ENCODE results near the gene KRT5.

Gene KRT5

DNA sequence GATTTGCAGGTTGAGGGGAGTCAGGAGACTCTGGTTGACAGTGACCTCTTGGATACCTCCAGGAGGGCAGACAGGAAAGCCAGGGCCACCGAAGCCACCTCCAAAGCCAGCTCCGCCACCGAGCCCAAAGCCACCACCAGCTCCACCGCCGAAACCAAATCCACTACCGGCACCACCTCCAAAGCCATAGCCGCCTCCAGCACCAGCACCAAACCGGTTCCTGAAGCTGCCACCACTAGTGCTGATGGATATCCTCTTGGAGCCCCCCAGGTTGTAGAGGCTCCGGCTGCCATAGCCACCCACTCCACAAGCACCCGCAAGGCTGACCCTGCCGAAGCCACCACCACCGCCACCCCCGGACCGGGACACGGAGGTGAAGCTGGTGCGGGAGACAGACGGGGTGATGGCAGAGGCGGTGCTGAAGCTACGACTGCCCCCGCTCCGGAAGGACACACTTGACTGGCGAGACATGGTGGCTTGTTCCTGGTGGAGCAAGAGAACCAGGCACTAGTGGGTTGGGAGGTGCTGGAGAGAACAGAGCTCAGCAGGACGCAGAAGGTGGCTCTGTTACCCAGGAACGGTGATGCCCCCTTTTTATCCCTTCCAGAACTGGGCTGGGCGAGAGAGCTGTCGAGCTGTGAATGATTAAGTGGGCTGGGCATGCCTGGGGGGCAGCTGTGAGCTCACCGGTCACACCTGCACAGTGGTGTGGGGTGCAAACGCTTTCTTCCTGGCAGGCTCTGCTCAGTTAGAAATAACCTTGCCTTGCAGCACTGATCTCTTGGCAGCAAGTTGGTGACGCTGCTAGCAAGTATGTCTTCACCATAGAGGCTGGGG, at the start of gene KRT5:
KRT5 (minus strand) TSS at position 569 of the 837 bp plus-strand sequence; CDS start at position 471, 98 bp downstream.
- no peak for DNase-seq

- DNase-seq = no peak
Measured at GRCh38 chr12:52568111-52568510, 47.9 kb upstream of the KRT5 start.

DNA sequence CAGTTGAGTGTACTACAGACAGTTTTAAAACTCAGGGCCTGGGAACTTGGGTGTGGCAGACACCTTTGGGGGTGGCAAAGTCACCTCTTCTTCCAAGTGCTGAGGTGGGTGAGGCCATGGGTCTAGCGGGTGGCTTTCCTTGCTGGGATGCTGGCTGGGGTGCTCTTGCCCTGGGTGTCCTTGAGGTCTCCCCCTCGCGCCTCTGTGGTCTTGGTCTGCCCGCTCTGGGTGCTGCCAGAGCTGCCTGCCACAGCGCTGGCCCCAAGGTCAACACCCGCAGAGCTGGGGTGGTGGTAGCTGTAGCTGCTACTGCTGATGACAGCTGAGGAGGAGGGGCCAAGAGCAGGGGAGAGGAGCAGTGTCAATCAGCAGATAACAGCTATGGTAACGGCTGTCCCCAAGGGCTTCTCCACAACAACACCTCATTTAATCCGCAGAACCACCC, 46.7 kb upstream of the KRT5 start:
- peak; percentile 28 to 78 for DNase-seq

- DNase-seq = no peak
Measured at GRCh38 chr12:52564582-52564981, 44.4 kb upstream of the KRT5 start.

DNA sequence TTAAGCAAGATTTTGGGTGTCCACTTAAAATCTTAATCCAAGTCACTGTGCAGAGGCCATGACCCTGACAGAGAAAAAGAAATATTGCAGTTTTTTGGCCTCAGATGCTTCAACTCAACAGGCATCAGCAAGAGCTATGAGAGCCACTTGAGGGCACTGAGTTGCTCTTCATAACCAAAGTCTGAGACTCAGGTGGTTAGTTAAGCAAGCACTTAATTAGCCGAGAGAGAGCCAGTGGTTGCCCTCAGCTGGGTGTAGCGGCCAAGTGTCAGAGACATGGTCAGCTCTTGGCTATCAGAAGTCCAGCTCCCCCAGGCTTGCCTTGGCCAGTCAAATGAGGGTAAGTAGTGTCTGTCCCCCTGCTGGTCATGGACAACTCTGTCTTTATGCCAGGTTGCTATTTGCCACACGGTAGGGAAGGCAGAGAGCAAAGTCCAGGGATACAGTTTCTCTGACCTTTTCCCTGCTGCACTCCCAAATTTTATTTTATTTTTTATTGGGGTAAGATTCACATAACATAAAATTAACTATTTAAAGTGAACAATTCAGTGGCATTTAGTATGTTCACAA, 41.8 kb upstream of the KRT5 start:
- DNase-seq = no peak

- no peak for DNase-seq
Measured at GRCh38 chr12:52559979-52560378, 39.8 kb upstream of the KRT5 start.

- DNase-seq = no peak
Measured at GRCh38 chr12:52558781-52559445, 38.7 kb upstream of the KRT5 start.

GRCh38 chr12:52557476-52557875, 37.3 kb upstream of the KRT5 start:
- DNase-seq = no peak

DNA sequence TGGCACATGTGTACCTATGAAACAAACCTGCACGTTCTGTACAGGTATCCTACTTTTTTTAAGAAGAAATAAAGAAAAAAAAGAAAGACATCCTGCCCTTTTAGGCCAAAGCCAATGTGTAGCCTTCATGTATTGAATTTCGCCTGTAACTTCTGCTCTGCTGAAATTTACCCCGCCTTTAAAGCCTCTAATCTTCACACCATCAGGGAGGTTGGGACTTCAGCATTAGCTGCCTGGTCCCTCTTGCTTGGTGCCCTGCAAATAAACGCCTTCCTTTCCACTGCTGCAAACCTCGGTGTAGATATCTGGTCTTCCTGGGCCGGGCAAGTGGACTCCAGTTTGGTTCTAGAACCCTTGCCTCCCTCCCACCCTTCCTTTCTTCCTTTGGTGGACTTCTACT, 35.4 kb upstream of the KRT5 start:
- no peak for DNase-seq

GRCh38 chr12:52552681-52553195, 32.5 kb upstream of the KRT5 start, which contains the start of gene KRT71:
TSS of gene KRT71 (minus strand) at chr12:52553145. CDS start at chr12:52553077, 68 bp downstream.
- DNase-seq = no peak

GRCh38 chr12:52552055-52552454, 31.9 kb upstream of the KRT5 start:
- no peak for DNase-seq

- DNase-seq = no peak
Measured at GRCh38 chr12:52551216-52551865, 31.1 kb upstream of the KRT5 start.

DNA sequence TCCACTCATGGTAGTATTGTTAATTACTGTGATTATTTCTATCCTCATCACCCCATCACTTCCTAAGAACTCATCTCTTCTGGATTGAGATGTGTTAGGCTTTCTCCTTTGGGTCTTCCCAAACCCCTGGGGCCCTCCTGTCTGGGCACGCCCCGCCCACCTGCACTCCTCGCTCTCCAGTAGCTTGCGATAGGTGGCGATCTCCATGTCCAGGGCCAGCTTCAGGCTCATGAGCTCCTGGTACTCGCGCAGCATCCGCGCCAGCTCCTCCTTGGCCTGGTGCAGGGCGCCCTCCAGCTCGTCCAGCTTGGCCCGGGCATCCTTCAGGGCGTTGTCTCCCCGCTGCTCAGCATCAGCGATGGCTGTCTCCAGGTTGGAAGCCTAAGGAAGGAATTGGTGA, 25.9 kb upstream of the KRT5 start:
- no peak for DNase-seq

GRCh38 chr12:52543985-52544883, 24.0 kb upstream of the KRT5 start:
- no peak for DNase-seq

DNA sequence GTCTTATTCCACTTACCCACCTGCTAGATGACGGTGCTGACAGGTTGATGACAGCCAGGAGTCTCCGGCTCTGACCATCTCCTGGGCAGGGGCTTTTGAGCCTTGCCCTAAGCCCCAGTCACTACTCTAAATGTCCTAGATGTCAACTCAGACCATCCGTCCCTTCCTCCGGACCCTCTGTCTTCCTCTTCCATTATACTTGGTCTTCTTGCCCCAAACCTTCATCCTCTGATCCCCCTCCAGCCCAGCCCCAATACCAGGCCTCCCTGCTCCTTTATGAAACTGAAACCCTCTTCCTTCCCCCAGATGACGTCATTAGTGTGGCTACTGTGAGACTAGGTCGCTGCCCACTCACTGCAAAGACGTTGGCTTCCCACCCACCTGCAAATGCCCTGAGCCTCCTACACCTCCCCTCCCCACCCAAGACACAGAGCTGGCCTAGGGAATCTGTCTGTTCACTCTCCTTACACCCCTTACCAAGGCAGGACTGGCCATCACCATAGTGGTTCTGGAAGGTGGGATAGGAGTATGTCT, 22.7 kb upstream of the KRT5 start:
- no peak for DNase-seq

GRCh38 chr12:52542157-52542556, 22.0 kb upstream of the KRT5 start:
- DNase-seq = no peak

DNA sequence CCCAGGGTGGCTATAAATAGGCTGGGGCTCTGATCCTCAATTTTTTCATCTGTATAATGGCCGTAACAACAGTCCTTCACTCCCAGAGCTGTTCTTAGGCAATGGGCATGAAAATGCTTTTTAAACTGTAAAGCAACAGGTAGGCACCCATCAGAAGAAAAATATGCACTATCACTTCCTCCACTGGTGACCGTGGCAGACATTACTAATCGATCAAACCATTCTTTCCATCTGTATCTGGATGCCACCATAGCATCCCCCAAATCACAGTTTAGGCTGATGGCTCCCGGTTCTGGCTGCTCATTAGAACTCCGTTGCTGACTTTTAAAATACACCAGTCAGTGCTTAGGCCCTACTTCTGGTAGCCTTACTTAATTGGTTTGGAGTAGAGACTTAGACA, 21.5 kb upstream of the KRT5 start:
- no peak for DNase-seq

- no peak for DNase-seq
Measured at GRCh38 chr12:52540531-52540930, 20.3 kb upstream of the KRT5 start.

- DNase-seq = no peak
Measured at GRCh38 chr12:52539821-52540173, 19.6 kb upstream of the KRT5 start.

GRCh38 chr12:52539083-52539820, 19.1 kb upstream of the KRT5 start:
- peak in 1 of 2 experiments; percentile 12 for DNase-seq

GRCh38 chr12:52537101-52537500, 16.9 kb upstream of the KRT5 start:
- DNase-seq = no peak
